KBM-7 (cell line): ENCODE measurements around the gene FAM163B.

ENCODE experiments used
- DNase-seq: peaks from one replicate; pipeline ENCODE4 v3.0.0-alpha.2; 2015
- in situ Hi-C: fragments of 300-500 bp; cut with MboI; formaldehyde crosslinking; loops from 2 replicates; pipeline ENCODE4 v1.14.3; 2020; ENCODE audit warnings: low sequenced_read_pairs, low pct_unique_long_range_greater_than_20kb, mixed read lengths

The FAM163B gene

DNA sequence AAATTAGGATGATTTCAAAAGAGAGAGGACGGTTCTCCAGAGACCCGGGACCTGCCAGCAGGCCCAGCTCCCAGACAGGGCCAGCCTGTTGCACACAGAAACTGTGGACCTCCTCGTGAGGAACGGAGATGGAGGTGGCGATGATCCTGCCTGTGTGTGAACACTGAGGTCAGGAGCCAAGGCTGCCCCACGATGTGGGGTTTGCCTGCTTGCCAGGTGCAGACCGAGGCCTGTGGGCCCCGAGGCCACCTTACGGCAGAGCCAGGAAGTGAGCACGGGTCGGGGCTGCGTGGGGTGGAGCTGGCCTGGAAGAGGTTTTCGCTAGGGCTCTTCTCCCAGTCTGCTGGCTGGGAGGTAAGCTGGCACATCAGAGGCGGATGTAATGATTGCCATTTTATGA lies 4.3 kb downstream of the FAM163B start:
- in situ Hi-C loops: no loop called here
- DNase-seq: no peak

DNA sequence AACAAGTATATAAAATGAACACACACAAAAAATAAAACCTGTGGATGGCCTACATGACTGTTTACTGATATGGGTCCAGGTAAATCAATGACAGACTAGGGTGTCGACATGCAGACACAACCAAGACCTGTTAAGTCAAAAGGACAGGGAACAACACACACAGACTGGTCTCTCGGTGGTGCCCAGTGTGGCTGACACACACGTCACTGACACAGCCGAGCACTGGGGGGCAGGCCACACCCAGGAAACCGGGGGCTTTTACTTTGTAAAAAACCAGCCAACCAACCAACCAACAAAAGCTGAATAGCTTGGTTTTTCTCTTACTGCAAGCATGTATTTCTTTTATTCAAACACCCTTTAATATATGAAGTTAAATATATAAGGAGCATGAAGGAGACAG lies 5.0 kb downstream of the FAM163B start:
- in situ Hi-C loops: no loop called here
- DNase-seq: no peak

DNA sequence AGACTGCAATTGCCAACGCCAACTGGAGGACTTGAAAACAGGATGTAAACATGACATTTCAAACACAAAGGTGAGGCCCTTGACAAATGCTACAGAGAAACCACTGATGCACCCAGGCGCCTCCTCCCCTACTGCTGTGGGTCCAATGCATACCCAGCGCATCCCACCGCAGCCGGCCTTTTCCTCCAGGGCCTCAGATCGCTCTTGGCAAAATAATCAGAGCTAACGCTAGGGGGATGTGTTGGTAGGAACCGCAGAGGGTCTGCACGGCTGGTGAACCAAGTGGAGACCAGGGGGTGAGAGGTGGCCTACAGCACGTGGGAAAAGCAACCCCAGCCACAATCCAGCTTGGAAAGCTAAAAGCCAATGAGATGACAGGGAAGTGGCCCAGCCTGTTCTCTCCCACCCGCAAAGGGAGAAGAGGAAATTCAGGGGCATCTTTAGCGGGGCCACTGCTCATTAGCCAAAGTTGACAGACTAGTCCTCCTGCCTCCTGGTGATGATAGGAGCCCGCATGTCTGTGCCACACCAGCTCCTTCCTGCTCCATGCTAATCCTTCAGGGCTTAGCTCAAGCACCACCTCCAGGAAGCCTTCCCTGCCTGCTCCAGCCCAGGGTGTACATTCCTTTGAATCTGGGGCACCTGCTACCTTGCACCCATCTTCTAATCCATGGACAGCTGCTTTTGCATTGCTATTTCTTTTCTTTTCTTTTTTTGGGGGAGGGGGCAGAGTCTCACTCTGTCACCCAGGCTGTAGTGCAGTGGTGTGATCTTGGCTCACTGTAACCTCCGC lies 5.9 kb downstream of the FAM163B start:
- no peak for DNase-seq
- in situ Hi-C loops: no loop called here

DNA sequence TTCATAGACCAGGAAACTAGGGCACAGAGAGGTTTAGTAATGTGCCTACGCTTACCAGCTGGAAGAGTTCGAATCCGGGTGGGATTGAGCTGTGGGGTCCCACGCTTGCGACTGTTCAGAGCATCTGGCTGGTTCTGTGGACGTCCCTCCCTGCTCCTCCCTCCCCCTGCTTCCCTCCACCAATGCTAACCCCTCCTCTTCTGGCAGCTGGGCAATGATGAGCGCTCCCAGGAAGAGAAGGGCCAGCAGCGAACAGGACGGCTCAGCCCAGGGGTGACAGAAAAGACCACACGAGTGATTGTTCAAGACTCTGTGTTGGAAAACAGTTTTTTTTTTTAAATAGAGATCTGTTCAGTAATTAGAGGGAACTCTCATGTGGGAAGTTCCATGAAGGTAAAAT lies 6.9 kb downstream of the FAM163B start:
- in situ Hi-C loops: no loop called here
- DNase-seq: no peak

DNA sequence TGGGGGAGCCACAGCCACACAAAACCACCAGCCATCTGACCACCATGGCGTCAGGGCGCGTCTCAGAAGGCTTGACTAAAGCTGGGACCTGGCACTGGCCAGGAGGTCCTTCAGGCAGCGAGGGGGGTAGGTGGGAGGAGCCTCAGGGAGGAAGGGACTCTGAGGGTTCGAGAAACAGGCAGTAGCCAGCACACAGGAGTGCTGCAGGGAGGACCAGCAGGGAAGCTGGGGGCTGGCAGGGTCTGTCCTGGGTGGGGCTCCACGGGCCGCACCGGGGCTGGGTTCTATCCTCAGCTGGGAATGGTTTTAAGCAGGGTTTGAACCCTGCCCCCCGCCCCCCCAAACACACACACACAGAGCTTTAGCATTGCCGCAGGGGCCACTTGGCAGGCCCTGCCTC lies 7.4 kb downstream of the FAM163B start:
- in situ Hi-C loops: no loop called here
- DNase-seq: no peak

DNA sequence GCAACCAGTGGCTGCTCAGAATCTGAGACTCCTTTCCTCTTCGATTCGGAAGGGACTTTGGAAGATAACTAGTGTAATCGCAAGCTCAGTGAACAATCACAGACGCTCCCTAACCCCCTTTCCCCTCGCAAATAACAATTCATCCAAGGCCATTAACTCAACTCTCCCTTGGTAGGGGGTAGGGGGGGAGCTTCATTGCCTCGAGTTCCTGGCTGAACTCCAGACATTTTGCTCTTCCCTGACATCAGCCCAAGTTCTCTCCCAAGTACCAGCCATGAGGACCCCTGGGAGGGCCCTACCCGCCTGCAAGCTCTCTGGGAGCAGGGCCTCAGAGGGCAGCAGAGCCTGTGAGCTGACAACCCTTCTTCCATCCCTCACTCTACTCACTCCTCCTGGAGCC lies 8.4 kb downstream of the FAM163B start:
- in situ Hi-C loops: no loop called here
- no peak for DNase-seq

DNA sequence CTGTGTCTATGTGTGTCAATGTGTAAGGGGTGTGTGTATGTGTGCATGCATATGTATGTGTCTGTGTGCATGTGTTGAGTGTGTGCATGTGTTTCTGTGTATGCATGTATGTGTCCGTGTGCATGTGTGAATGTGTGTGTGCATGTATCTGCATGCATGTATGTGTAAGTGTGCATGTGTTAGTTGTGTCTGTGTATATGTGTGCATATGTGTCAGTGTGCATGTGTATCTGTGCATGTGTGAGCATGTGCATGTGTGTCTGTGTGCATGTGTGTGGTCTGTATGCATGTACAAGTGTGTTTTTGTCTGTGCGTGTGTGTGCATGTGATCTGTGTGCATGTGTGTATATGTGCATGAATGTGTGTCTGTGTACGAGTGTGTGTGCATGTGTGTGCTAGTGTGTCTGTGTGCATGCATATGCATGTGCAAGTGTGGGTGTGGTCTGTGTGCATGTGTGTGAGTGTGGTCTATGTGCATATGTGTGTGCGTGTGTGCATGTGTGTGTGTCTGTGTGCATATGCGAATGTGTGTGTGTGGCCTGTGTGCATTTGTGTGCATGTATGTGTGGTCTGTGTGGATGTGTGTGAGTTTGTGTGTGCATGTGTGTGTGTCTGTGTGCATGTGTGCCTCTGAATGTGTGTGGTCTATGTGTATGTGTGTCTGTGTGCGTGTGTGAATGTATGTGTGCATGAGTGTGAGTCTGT lies 9.6 kb downstream of the FAM163B start:
- in situ Hi-C loops: no loop called here
- DNase-seq: no peak

DNA sequence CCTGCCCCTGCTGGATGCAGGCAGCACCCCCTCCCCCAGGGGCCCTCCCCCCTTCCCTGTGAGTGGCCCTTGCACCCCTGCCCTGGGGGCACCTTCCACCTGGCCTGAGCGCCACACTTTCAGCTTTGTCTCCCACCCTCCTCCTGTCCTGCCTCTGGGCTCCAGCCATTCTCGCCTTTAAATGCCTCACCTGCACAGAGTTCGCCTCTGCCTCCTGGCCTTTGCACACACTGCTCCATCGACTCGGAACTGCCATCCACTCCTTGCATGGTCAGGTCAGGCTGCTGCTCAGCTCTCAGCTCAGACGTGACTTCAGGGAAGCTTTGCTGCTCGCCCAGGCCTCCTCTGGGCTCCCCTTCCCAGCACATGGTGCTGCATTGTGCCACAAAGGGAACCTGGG lies 10.2 kb downstream of the FAM163B start:
- DNase-seq: no peak
- in situ Hi-C loops: no loop called here

DNA sequence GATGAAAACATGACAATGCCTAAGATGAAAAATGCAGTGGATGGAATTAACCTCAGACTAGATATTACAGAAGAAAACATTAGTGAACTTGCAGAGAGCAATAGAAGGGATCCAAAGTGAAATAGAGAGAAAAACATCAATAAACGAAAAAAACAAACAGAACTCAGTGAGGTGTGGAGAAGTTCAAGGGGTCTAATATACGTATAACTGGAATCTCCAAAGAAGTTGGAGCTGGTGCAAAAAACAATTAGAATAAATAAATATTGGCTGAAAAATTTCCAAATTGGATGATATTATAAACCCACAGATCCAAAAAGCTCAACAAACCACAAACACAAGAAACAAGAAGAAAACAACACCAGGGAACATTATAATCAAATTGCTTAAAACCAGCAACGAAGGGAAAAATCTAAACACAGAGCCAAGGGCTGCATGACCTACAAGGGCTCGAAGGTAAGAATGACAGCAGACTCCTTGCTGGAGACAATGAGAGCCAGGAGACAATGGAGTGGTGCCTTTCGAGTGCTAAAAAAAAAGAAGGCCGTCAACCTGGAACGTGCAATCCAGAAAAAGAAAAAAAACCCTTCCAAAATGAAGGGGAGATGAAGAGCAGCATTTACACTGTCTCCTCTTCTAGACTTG lies 11.8 kb downstream of the FAM163B start:
- in situ Hi-C loops: no loop called here
- DNase-seq: no peak

DNA sequence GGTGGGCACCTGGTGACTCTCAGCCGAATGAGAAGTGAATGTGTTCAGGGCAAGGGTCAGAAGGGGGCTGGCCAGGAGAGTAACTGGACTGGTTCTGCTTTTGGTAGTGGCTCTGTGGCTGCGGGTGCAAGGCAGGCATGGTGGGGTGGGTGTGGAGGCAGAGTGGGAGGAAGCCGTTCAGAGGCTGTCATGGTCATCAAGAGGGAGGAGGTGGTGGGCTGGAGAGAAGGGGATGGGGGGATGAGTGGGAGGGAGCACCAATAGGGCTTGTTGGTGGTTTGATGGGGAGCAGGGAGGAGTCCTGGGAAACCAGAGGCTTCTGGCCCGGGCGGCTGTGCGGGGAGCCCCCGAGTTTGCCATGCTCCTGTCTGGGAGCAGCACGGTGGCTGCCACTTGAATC lies 13.3 kb downstream of the FAM163B start:
- in situ Hi-C loops: no loop called here
- DNase-seq: no peak

DNA sequence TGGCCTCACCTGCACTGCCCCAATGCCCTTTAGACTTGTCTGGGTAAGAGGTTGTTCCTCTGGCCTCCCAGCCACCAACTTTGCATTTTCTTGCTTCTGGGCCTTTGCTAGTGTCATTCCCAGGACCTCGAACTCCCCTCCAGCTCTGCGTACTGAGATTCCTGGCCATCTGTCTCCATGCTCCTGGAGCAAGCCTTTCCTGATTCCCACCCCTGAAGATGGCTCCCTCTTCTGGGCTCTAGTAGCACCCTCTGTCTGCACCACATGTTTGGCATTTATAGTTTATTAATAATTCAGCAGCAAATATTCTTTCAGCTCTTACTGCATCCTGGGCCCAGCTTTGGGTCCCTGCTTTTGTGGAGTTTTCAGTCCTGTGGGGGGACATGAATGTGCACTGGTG lies 14.9 kb downstream of the FAM163B start:
- no peak for DNase-seq
- in situ Hi-C loops: no loop called here

DNA sequence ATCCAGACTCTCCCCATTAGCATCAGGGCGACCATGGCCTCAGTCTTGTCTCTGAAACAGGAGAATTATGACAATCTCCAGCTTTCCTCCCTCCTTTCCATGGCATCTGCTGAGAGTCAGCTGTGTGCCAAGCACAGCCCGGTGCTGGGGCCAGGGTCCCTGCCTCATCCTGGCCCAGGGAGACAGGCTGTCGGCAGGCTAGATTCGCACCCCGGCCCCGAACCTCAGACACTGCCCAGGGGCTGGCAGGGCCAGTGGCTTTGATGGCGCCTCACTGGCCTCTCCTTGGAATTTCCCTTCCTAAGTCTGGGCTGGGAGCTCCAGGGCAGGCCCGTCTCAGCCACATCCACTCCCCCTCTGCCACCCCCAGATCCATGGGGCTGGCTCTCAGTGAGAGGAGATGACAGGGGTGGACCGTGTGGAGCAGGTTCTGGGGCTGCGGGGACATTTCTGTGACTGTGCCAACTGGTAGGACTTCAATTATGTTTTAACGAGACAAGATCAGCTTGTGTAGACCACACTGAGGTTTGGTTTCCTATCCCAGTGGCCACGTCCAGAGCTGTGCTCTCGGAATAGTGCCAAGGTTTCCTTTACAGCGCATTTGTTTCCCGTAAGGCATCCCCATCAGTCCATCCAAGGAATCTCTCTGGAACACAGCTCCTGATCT lies 15.5 kb downstream of the FAM163B start:
- in situ Hi-C loops: no loop called here
- no peak for DNase-seq

DNA sequence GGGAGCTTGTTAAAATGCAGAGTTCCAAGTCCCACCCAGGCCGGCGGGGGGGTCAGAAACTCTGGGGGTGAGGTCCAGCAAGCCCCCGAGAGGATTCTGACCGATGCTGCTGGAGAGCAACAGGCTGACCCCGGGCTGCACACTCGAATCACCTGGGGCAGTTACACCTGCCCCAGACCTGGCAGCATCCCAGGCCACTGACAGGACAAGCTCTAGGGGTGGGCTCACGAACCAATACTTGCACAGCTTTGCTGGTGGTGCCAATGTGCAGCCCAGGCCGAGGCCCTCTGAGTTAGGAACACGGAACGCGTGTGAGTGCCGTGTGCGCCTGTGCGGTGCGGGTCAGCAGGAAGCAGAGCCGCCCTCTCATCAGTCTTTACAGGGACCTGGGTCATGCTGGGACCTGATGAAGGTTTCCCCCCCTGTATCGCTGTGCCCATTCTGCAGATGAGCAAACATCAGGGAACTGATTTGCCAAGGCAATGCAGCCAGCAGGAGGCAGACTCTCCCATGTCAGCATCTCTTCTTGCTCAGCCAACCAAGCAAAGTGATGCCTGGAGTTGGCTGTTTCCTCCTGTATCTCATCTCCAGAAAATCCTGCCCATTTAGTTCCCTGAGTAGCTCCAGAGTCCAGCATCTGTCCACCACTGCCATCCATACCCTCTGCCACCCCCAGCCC lies 16.3 kb downstream of the FAM163B start:
- in situ Hi-C loops: no loop called here
- no peak for DNase-seq

DNA sequence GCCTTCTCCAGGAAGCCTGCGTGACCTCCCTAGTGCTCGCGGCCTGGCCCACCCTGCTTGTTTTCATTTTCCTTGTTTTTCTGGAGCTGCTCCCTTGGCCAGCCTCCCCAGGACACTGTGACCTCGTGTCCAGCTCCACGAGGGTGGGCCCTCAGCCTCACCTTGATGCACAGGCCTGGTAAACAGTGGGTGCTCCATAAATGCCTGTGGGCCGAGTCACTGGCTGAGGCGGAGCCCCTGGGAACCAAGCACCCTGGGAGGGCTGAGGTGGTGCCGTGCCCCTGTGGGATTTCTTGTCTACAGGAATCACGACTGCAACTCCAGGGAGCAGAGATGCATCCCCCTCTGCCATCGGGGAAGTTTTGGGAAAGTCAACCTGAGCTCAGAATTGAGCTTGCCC lies 17.2 kb downstream of the FAM163B start:
- in situ Hi-C loops: no loop called here
- no peak for DNase-seq

DNA sequence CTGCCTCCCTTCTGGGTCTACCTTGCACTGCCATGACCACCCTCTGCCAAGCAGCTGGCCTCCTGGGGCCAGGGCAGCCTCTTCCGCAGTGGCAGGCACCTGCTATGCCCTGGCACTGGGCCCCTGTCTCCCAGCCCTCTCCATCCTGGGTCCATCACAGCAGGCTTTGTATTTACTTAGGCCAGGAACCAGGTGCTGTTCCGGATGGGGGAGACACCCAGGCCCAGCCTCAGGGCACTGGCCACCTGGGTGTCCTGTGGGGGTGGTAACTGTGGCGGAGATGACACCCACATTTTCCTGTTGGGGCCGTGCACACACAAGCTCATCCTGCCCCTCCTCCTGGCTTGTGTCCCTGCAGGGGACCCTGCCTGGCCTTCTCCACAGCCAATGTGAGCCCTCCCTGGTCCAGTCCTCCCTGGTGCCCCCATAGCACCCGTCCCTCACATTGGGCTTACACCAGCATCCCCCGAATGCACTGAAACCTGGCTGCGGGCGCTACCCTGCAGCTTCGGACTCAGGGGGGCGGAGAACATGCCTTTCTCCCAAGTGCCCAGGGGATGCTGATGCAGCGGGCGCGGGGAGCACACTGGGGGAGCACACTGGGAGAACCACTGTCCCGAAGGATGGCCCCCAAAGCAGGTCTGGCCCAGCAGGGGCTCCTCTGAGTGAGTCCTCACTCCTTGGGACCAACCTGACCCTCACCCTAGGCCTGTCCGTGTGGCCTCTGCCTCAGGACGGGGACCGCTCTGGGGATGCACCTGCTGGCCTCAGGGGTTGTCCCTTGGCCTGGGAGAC lies 17.9 kb downstream of the FAM163B start:
- in situ Hi-C loops: no loop called here
- DNase-seq: no peak

DNA sequence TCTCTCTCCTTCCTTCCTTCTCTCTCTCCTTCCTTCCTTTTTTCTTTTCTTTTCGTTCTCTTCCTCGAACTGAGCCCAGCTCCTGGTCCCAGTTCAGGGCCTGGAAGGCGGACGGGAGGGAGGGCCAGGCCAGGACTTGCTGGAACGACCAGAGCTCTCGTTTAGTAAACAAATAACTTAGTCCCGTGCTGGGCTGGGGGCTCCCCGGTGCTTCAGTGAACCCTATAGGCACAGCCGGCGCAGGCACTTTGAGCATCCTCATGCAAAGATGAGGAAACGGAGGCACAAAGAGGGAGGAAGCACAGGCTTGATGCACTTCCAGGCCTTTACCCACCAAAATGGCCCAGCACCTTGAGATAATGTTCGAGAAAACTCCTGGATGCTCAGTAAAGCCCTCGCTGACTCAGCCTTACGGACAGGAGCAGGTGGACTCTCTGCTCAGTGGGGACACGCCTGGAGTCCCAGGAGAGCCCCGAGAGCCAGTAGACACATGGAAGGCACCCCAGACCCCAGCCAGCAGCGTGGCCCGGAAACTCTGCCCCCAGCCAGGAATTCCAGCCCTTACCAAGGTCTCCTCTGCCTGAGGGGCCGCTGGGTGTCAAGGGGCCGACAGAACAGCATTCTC lies 18.8 kb downstream of the FAM163B start:
- in situ Hi-C loops: no loop called here
- no peak for DNase-seq

DNA sequence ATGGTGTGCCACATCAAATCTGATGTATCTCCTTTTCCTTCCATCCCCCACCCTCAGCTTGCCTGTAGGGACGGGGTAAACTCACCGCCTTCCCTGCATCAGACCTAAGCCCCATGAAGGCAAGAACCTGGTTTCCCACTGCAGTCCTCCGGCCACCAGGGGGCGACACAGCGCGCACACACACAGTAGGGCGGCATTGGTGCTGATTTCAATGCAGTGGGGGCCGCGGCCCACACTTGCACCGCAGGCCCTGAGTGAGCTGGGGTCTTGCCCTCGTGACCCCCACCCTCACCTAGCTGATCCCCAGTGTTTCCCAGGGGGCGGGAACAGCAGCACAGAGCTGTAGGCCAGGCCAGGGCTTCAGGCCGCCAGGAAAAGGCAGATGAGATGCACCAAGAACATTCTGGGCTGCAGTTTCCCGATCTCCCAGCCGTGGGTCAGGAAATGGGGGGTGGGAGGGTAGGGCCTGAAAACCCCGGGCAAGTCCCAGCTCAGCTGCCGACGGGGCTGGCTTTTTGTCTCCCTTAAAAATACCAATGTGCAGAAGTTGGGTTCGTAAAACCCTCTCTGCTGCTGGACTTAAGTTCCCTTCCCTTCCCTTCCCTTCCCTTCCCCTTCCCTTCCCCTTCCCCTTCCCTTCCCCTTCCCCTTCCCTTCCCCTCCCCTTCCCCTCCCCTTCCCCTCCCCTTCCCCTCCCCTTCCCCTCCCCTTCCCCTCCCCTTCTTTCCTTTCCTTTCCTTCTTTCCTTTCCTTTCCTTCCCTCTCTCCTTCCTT lies 19.5 kb downstream of the FAM163B start:
- in situ Hi-C loops: no loop called here
- peak; percentile 16 for DNase-seq

DNA sequence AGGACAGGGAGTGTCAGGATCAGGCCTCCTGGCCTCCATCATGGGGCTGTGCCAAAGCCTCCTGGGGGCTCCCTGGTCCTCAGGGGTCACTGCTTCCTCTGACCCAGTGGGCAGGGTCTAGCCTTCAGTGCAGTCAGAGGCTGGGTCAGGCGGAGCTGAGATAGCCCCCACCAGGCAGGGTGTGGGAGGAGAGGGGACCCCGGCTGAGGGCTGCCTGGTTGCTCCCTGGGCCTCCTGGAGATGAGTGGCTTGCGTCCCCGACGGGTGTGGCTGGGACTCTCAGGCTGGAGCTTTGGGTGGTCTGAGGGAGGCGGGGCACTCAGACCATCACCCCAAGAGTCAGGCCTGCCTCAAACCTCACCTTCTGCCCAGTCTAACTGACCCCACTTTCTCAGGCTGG lies 21.7 kb downstream of the FAM163B start:
- DNase-seq: no peak
- in situ Hi-C loops: no loop called here
